ENCODE measurements around the gene PHF5A. TPM values are rescaled to one million over a fixed set of nuclear protein-coding genes. Genes with fewer than 3 reads are reported as not detected.
A peak's percentile ranks its signal among the peaks of the same experiment; 100 is the strongest.

Gene PHF5A
- polyA plus RNA-seq, 1 experiment: 44.3 TPM

DNA sequence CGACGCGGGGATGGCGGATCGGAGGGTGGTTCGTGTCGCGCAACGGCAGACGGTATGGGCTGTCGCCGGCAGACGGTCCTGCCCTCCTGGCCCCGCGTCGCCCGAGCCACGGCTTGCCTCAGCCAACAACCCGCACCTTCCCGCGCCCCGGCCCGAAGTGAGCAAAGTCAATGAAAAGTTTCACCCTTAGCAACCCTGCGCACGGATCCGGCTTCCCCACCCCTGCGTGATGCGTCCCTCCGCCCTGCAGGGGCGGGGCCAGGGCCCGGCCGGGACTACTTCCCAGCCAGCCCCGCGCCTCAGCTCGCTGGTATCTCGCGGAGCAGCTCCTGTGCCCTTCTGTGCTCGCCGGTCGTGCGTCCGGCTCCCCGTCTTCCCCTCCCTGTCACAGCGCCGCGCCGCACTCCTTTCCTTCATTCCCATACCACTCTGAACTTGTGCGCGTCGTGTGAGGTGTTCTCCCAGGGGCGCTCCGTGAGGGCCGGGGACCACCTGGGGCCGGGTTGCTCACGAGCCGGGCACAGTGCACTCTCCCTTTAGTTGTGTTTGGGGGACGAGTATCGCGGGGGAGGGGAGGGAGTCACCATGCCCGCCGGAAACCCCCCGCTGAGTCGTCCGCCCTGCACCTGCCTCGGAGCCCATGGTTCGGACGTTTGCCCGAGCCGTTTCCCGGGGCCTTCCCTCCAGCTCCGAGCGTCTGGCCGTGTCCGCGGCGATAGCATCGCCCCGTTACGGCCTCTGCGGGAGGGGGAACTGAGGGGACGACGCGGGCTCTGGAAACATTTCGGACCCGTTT lies 21.7 kb downstream of the PHF5A start, which contains the start of gene TOB2:
Gene TOB2, minus strand, starts transcription at position 163 of the 796 bp plus-strand sequence. CDS start 9,456 bp downstream, outside the sequence.
- POLR2A ChIA-PET: interaction anchor here (0.6 to 1.0 kb wide), 4 partner anchors 16 to 143 kb away, joined by 3 read pairs; partner anchors contain the start of genes PHF5A and PMM1
- Histone ChIP-seq H3K36me3 (ENCODE audit: control insufficient read depth, insufficient read depth, low read length) (peaks cover 2% of the 10 kb centered on the region), H3K4me3 (ENCODE audit: low read depth, low read length) (peak within 1 kb of the TSS; percentile 98), H3K27me3 (ENCODE audit: control insufficient read depth, insufficient read depth, low read length) (no peaks in the 10 kb centered on the region)
- CTCF ChIA-PET: interaction anchor here (2.1 to 3.6 kb wide), 2 partner anchors 44 to 80 kb away, joined by 6 to 29 read pairs; no protein-coding TSS in a partner anchor
- peak; percentile 44 for DNase-seq (ENCODE audit: low read depth)
- no peak for TF ChIP-seq CTCF (IDR thresholded peaks at IDR 0.05; ENCODE audit: insufficient read depth, low read depth, low read length)

DNA sequence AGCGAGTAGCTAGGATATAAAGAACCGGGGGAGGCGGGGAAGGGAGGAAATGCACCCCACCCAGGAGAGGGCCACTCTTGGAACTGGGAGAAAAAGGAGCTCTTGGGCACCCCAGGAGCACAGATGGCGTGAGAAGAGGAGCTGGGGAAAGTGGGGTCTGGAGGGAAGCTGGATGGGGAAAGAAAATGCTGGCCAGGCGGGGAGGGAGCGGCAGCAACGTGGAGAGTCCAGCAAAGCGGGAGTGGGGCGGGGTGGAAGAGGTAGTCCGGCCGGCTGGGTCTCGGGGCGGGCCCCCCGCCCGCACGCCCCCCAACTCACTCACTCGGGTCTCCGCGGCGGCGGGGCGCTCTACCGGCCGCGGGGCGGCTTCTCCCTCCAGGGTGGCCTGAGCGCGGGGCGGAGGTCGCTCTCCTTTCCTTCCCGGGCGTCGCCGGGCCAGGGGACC lies 22.4 kb downstream of the PHF5A start:
- TF ChIP-seq CTCF (IDR thresholded peaks at IDR 0.05; ENCODE audit: insufficient read depth, low read depth, low read length): no peak
- H3K4me3 ChIP-seq (ENCODE audit: low read depth, low read length): peak overlapping the region; percentile 98
- ChIA-PET CTCF (interaction anchor here (2.1 to 3.6 kb wide), 2 partner anchors 43 to 81 kb away, joined by 6 to 29 read pairs; no protein-coding TSS in a partner anchor), POLR2A (interaction anchor here (0.6 to 1.0 kb wide), 4 partner anchors 16 to 144 kb away, joined by 3 read pairs; partner anchors contain the start of genes PHF5A and PMM1)
- no peak for DNase-seq (ENCODE audit: low read depth)
- peaks cover 2% of the 10 kb centered on the region for H3K36me3 ChIP-seq (ENCODE audit: control insufficient read depth, insufficient read depth, low read length)
- no peaks in the 10 kb centered on the region for H3K27me3 ChIP-seq (ENCODE audit: control insufficient read depth, insufficient read depth, low read length)

DNA sequence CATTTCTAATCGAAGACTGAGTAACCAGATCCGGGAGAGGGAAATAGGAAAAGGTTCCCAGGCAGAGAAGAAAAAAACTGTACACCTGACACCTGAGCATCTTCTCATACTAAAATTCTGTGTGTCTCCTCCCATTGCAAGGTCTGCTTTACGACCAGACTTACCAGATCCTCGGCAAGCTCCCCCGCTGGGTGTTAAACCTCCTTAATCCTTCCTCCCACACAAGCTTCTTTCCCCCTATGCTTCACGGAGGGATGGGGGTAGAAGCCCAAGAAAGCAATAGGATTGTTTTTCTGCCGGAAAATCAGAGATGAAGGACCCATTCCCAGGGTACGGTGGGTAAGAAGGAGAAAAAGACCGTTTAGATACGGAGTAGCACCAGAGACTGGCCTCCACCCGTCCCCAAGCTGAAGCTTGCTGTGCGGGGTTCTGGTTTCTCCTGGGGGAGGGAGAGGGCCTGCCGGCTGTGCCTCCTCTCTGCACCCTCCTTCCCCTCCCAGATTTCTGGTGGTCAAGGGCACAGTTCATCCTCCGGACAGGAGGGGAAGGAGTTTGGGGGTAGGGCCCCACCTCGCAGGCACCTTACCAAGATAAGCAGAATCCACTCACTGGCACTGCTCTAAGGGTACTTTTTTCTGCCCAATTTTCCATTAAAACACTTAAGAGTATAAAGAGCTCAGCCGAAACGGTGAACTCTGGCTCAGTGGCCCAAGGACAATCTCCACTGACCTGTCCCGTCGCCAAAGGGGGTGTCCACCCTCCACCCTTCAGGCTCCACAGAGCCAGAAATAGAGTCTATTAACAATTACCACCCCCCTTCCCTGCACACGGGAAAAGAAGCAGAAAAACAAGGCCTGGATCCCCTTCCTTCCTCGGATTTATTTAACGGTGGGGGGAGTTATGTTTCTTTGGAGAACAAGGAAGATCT lies 23.1 kb downstream of the PHF5A start:
- TF ChIP-seq CTCF (IDR thresholded peaks at IDR 0.05; ENCODE audit: insufficient read depth, low read depth, low read length): no peak
- Histone ChIP-seq H3K4me3 (ENCODE audit: low read depth, low read length) (peak overlapping the region; percentile 98), H3K27me3 (ENCODE audit: control insufficient read depth, insufficient read depth, low read length) (no peaks in the 10 kb centered on the region), H3K36me3 (ENCODE audit: control insufficient read depth, insufficient read depth, low read length) (peaks cover 2% of the 10 kb centered on the region)
- no peak for DNase-seq (ENCODE audit: low read depth)
- CTCF ChIA-PET: interaction anchor here (1.0 to 3.6 kb wide), 4 partner anchors 42 to 81 kb away, joined by 3 to 29 read pairs (median 8); no protein-coding TSS in a partner anchor
- POLR2A ChIA-PET: no interaction called here

- CTCF ChIA-PET: interaction anchor here (1.0 to 3.6 kb wide), 5 partner anchors 41 to 82 kb away, joined by 3 to 29 read pairs (median 6); no protein-coding TSS in a partner anchor
- DNase-seq (ENCODE audit: low read depth): peak; percentile 82
- POLR2A ChIA-PET: no interaction called here
- H3K27me3 ChIP-seq (ENCODE audit: control insufficient read depth, insufficient read depth, low read length): no peaks in the 10 kb centered on the region
- H3K4me3 ChIP-seq (ENCODE audit: low read depth, low read length): peak overlapping the region; percentile 98
- no peak for TF ChIP-seq CTCF (IDR thresholded peaks at IDR 0.05; ENCODE audit: insufficient read depth, low read depth, low read length)
- H3K36me3 ChIP-seq (ENCODE audit: control insufficient read depth, insufficient read depth, low read length): peaks cover 4% of the 10 kb centered on the region
These were observed 23.9 kb downstream of the PHF5A start for GRCh38 chr22:41444360-41445128.

Measured in BJ (cell line).